ENCODE measurements around the gene WDR1.

- TF ChIP-seq, protein P1, sequence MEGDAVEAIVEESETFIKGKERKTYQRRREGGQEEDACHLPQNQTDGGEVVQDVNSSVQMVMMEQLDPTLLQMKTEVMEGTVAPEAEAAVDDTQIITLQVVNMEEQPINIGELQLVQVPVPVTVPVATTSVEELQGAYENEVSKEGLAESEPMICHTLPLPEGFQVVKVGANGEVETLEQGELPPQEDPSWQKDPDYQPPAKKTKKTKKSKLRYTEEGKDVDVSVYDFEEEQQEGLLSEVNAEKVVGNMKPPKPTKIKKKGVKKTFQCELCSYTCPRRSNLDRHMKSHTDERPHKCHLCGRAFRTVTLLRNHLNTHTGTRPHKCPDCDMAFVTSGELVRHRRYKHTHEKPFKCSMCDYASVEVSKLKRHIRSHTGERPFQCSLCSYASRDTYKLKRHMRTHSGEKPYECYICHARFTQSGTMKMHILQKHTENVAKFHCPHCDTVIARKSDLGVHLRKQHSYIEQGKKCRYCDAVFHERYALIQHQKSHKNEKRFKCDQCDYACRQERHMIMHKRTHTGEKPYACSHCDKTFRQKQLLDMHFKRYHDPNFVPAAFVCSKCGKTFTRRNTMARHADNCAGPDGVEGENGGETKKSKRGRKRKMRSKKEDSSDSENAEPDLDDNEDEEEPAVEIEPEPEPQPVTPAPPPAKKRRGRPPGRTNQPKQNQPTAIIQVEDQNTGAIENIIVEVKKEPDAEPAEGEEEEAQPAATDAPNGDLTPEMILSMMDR (IDR thresholded peaks at IDR 0.05) = no peak
- no peak for TF ChIP-seq POLR2A (IDR thresholded peaks at IDR 0.05)
Measured at GRCh38 chr4:10111067-10111801, 5.4 kb downstream of the WDR1 start.
